Measurements from ENCODE around the gene ATP5MC2.

ATP5MC2 gene

GRCh38 chr12:53618275-53618674, 57.6 kb downstream of the ATP5MC2 start:
- DNase-seq (ENCODE audit: low read depth) = no peak
- TF ChIP-seq CTCF (conservative IDR thresholded peaks at IDR 0.05; ENCODE audit: control insufficient read depth, insufficient read depth, low read depth, low read length) = no peak
- peak overlapping the region; percentile 31 for H3K4me3 ChIP-seq (ENCODE audit: control insufficient read depth, low read depth, low read length)

GRCh38 chr12:53617700-53618099, 58.2 kb downstream of the ATP5MC2 start:
- H3K4me3 ChIP-seq (ENCODE audit: control insufficient read depth, low read depth, low read length) = no peak overlapping the region
- DNase-seq (ENCODE audit: low read depth) = no peak
- TF ChIP-seq CTCF (conservative IDR thresholded peaks at IDR 0.05; ENCODE audit: control insufficient read depth, insufficient read depth, low read depth, low read length) = no peak

- H3K4me3 ChIP-seq (ENCODE audit: control insufficient read depth, low read depth, low read length) = no peak overlapping the region
- no peak for DNase-seq (ENCODE audit: low read depth)
- TF ChIP-seq CTCF (conservative IDR thresholded peaks at IDR 0.05; ENCODE audit: control insufficient read depth, insufficient read depth, low read depth, low read length) = no peak
Measured at GRCh38 chr12:53616950-53617349, 58.9 kb downstream of the ATP5MC2 start.

Data from fibroblast of mammary gland (primary cell).